GM20000 (cell line): ENCODE results near the gene GADD45GIP1.

ENCODE experiments used
- DNase-seq: peaks from one replicate; pipeline ENCODE4 v3.0.0; 2012; ENCODE audit warnings: low spot score
- TF ChIP-seq, protein P1 (sequence below): IDR thresholded peaks from 2 replicates; pipeline ENCODE4 v1.5.1; 2012; ENCODE audit warnings: mild to moderate bottlenecking, control low read depth; ENCODE audit errors: extremely low read depth, missing control alignments

Gene GADD45GIP1

GRCh38 chr19:13001166-13001501, 44.1 kb upstream of the GADD45GIP1 start:
- TF ChIP-seq, protein P1, sequence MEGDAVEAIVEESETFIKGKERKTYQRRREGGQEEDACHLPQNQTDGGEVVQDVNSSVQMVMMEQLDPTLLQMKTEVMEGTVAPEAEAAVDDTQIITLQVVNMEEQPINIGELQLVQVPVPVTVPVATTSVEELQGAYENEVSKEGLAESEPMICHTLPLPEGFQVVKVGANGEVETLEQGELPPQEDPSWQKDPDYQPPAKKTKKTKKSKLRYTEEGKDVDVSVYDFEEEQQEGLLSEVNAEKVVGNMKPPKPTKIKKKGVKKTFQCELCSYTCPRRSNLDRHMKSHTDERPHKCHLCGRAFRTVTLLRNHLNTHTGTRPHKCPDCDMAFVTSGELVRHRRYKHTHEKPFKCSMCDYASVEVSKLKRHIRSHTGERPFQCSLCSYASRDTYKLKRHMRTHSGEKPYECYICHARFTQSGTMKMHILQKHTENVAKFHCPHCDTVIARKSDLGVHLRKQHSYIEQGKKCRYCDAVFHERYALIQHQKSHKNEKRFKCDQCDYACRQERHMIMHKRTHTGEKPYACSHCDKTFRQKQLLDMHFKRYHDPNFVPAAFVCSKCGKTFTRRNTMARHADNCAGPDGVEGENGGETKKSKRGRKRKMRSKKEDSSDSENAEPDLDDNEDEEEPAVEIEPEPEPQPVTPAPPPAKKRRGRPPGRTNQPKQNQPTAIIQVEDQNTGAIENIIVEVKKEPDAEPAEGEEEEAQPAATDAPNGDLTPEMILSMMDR: no peak
- DNase-seq: no peak

GRCh38 chr19:12997967-12998940, 41.2 kb upstream of the GADD45GIP1 start:
- DNase-seq: no peak
- TF ChIP-seq, protein P1: no peak

DNA sequence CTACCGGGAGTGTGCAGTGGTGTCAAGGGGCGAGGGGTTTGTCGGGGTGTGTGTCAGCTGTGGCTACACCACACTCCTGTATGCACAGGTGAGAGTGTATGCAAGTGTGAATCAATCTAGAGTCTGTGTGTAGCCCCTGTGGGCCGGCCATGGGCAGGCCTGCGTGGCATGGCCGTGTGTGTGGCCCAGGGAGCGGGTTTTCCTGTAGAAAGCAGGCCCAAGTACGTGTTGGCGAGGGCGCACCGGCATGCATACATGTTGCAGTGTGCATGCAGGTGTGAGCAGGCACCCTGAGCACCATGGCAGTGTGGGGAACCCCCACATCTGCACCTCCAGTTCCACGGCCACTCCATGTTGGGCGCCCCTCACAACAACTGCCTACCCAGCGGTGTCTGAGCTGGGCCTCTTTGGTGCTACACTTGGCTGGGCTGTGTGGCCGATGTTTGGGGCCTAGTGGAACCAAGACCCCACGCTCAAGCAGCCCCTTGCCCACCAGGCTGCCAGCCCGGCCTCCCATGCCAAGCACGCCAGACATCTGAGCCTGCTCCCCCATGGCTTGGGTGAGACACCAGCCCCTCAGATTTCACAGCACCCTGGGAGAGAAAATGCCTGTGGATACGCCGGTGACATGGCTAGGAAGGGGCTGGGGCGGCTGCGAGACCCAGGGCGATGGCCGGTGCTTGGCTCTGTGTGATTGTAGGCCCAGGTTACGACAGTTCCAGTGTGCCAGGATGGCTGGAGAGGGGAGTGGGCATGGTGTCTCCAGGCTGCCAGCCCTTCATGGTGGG, 40.4 kb upstream of the GADD45GIP1 start:
- no peak for DNase-seq
- TF ChIP-seq, protein P1: no peak

GRCh38 chr19:12996406-12997094, 39.5 kb upstream of the GADD45GIP1 start:
- TF ChIP-seq, protein P1: no peak
- no peak for DNase-seq

GRCh38 chr19:12995596-12996405, 38.8 kb upstream of the GADD45GIP1 start:
- DNase-seq: peak; percentile 89
- TF ChIP-seq, protein P1: no peak

GRCh38 chr19:12994701-12995595, 37.9 kb upstream of the GADD45GIP1 start, which contains the start of gene NFIX:
Gene NFIX, plus strand, starts transcription at chr19:12995475. Its CDS starts 363 bp downstream, at chr19:12995838.
- TF ChIP-seq, protein P1: no peak
- DNase-seq: no peak
